Lower leg skin (tissue), 4 donors: ENCODE results near the gene C1QTNF12. TPM values are rescaled to one million over a fixed set of nuclear protein-coding genes. Genes with fewer than 3 reads are reported as not detected.

Experiments
- DNase-seq, 2 donors: peaks; one replicate each; pipeline ENCODE4 v3.0.0-alpha.2; 2019; ENCODE audit warnings: low spot score in 2 of 2
- H3K4me3 ChIP-seq: fragments of 200-600 bp; sonication (generic); 2 replicates; pipeline ENCODE4 v1.5.1; 2017; ENCODE audit warnings: mild to moderate bottlenecking, low read depth; ENCODE audit not compliant: poor library complexity, severe bottlenecking
- CTCF ChIP-seq, 3 donors: fragments of 450-650 bp; IDR thresholded peaks; one replicate each; pipeline ENCODE4 v1.5.1; 2016; ENCODE audit warnings: antibody characterized with exemption in 3 of 3, mild to moderate bottlenecking in 3 of 3, moderate library complexity in 2 of 3
- POLR2A ChIP-seq, 2 donors: fragments of 450-650 bp; IDR thresholded peaks; one replicate each; pipeline ENCODE4 v1.6.1; 2016 to 2017; ENCODE audit warnings: antibody characterized with exemption in 2 of 2, mild to moderate bottlenecking in 1 of 2, moderate library complexity in 1 of 2
- WGBS, 2 donors: methylation state at CpG; one replicate each; pipeline ENCODE4 v1.1.5; 2018; 5-methylcytosine and 5-hydroxymethylcytosine counted together
- intact Hi-C: fragments of 100-400 bp; cut with DNase I; formaldehyde crosslinking; loops from one replicate; pipeline ENCODE4 v1.15.0; 2023; ENCODE audit warnings: low total_unique reads
- total RNA-seq, 4 donors: library from RNA; depleted of rRNA; stranded (reverse); fragments of >200 nt; gene quantifications; one replicate each; pipeline ENCODE4 v1.1.0, GENCODE V29; 2016

Gene C1QTNF12
- total RNA-seq, 4 donors from 2014 or later = 0.46 to 9.8 (median 5.9) TPM; not detected in 1

GRCh38 chr1:1259951-1260600 lies 13.6 kb upstream of the C1QTNF12 start:
- no peak for TF ChIP-seq CTCF (IDR thresholded peaks at IDR 0.05)
- no peak for TF ChIP-seq POLR2A (IDR thresholded peaks at IDR 0.05)
- H3K4me3 ChIP-seq = no peak overlapping the region
- WGBS, 2 donors = 78 to 82% methylated on average over 26 of the region's 26 CpGs
- DNase-seq = no peak
- intact Hi-C loops = no loop called here

- no peak overlapping the region for H3K4me3 ChIP-seq
- intact Hi-C loops = no loop called here
- WGBS, 2 donors = 91 to 92% methylated on average over 18 of the region's 18 CpGs
- no peak for DNase-seq
- TF ChIP-seq POLR2A (IDR thresholded peaks at IDR 0.05) (no peak), CTCF (IDR thresholded peaks at IDR 0.05) (no peak)
Measured at GRCh38 chr1:1259540-1259939, 13.0 kb upstream of the C1QTNF12 start.

- H3K4me3 ChIP-seq = no peak overlapping the region
- 56 to 79% methylated on average over 21 to 22 of the region's 22 CpGs for WGBS, 2 donors
- DNase-seq = no peak
- intact Hi-C loops = no loop called here
- TF ChIP-seq POLR2A (IDR thresholded peaks at IDR 0.05) (no peak), CTCF (IDR thresholded peaks at IDR 0.05) (no peak)
Measured at GRCh38 chr1:1259119-1259488, 12.6 kb upstream of the C1QTNF12 start.

GRCh38 chr1:1256956-1257871 lies 10.7 kb upstream of the C1QTNF12 start:
- 88 to 91% methylated on average over 30 to 31 of the region's 31 CpGs for WGBS, 2 donors
- no peak for TF ChIP-seq POLR2A (IDR thresholded peaks at IDR 0.05)
- TF ChIP-seq CTCF (IDR thresholded peaks at IDR 0.05) = no peak
- intact Hi-C loops = no loop called here
- H3K4me3 ChIP-seq = no peak overlapping the region
- DNase-seq = no peak

- TF ChIP-seq POLR2A (IDR thresholded peaks at IDR 0.05) = no peak
- TF ChIP-seq CTCF (IDR thresholded peaks at IDR 0.05) = no peak
- intact Hi-C loops = no loop called here
- 93 to 94% methylated on average over 10 of the region's 10 CpGs for WGBS, 2 donors
Measured at GRCh38 chr1:1255611-1256010, 9.1 kb upstream of the C1QTNF12 start.

More at GRCh38 chr1:1255611-1256010, 9.1 kb upstream of the C1QTNF12 start:
- DNase-seq = no peak
- no peak overlapping the region for H3K4me3 ChIP-seq
